Adrenal gland (tissue), 12 donors: ENCODE data around the gene CCDC158. TPM values are rescaled to one million over a fixed set of nuclear protein-coding genes. Genes with fewer than 3 reads are reported as not detected.
"Not testable (repeated sequence)": the region's sequence is repeated elsewhere in the genome, so short reads cannot be mapped to it uniquely, and the experiment has no call there.

Source experiments
- DNase-seq, 7 donors: peaks; one replicate each; pipeline ENCODE4 v3.0.0-alpha.2; 2019 to 2020
- H3K27ac ChIP-seq, 5 donors: fragments of 200-600 bp; sonication (generic) in 4 of 5; 1 replicate in 3 of 5; 2 replicates in 2 of 5; pipeline versions ENCODE4 v1.5.1 to v1.8.0; 2016 to 2020; ENCODE audit warnings: mild to moderate bottlenecking in 1 of 5
- H3K27me3 ChIP-seq: fragments of 200-600 bp; 2 replicates; pipeline ENCODE4 v1.8.0; 2021
- H3K36me3 ChIP-seq, 2 donors: fragments of 200-600 bp; replicated peaks in 1 of 2; 1 replicate in 1 of 2; 2 replicates in 1 of 2; pipeline versions ENCODE4 v1.5.1 to v1.8.0; 2018 to 2022
- H3K4me1 ChIP-seq, 2 donors: fragments of 200-600 bp; replicated peaks in 1 of 2; 1 replicate in 1 of 2; 2 replicates in 1 of 2; pipeline versions ENCODE4 v1.5.1 to v1.8.0; 2018 to 2021
- H3K4me3 ChIP-seq, 4 donors: fragments of 200-600 bp; sonication (generic) in 3 of 4; one replicate each; pipeline ENCODE4 v1.5.1; 2016 to 2018
- H3K9me3 ChIP-seq, 3 donors: fragments of 200-600 bp; sonication (generic) in 1 of 3; replicated peaks in 1 of 3; 1 replicate in 2 of 3; 2 replicates in 1 of 3; pipeline versions ENCODE4 v1.5.1 to v1.8.0; 2016 to 2021
- POLR2A ChIP-seq, 2 donors: fragments of 450-650 bp; IDR thresholded peaks; one replicate each; pipeline ENCODE4 v1.6.1; 2017; ENCODE audit warnings: antibody characterized with exemption in 2 of 2, mild to moderate bottlenecking in 2 of 2, moderate library complexity in 1 of 2
- WGBS, 4 donors: extraction: QIAGEN DNeasy Blood & Tissue Kit in 2 of 4; methylation state at CpG; one replicate each; pipeline versions ENCODE4 v1.1.5 to v1.1.7; 2013 to 2017; 5-methylcytosine and 5-hydroxymethylcytosine counted together
- intact Hi-C, 2 donors: fragments of 100-400 bp; cut with DNase I; formaldehyde crosslinking; loops; one replicate each; pipeline versions ENCODE4 v1.14.1 to v1.15.0; 2022 to 2023
- polyA plus RNA-seq, 3 donors: library from polyadenylated mRNA; stranded (reverse); fragments of 200-250 nt in 2 of 3; fragments of 350-450 nt in 1 of 3; fragmentation: Illumina TruSeq in 1 of 3; extraction: RNeasy Lipid Tissue Mini Kit (QIAGEN cat#74804) in 1 of 3; gene quantifications; one replicate each; pipeline ENCODE4 v1.2.3, GENCODE V29; 2013 to 2014
- total RNA-seq, 9 donors: library from RNA; depleted of rRNA in 4 of 9; stranded (reverse); fragments of >200 nt in 4 of 9; fragments of 120-200 nt in 1 of 9; fragmentation: NEBNext Ultra II Directional in 1 of 9; extraction: Animal tissue kit (Norgen Biotek cat#: 25700) in 1 of 9; gene quantifications; one replicate each; pipeline versions ENCODE4 v1.1.0 to v1.2.4, GENCODE V29; 2013 to 2023
- TF ChIP-seq, protein P1 (sequence below), 6 experiments: fragments of 450-650 bp in 4 of 6; fragments of 200-600 bp in 2 of 6; sonication (generic) in 1 of 6; IDR thresholded peaks; 1 replicate in 5 of 6; 2 replicates in 1 of 6; pipeline versions ENCODE4 v1.5.1 to v1.8.0; 2016 to 2021; ENCODE audit warnings: antibody characterized with exemption in 6 of 6, mild to moderate bottlenecking in 2 of 6, moderate library complexity in 1 of 6
- donor health status: healthy with polysubstance abuse.
- donor health status: Bipolar disorder and iron deficiency.
- donor health status: DM: yes; HTN: yes; CAD: no.
- donor health status: DM: no; HTN: no; CAD: no.
- donor health status: DM: no; HTN: no; CAD: no.
- donor health status: DM: yes; HTN: yes; CAD: no.

Gene CCDC158
- total and polyA plus RNA-seq, 12 donors, result 0.07 to 0.35 (median 0.13) TPM; not detected in 3

GRCh38 chr4:76459291-76459723 is 38.4 kb upstream of the CCDC158 start:
- 72 to 81% (median 77%) methylated on average over 11 of the region's 11 CpGs for WGBS, 4 donors
- intact Hi-C loops, result no loop called here
- no peaks in the 10 kb centered on the region for H3K27me3 ChIP-seq
- no peaks in the 10 kb centered on the region for H3K4me1 ChIP-seq
- no peaks in the 10 kb centered on the region for H3K36me3 ChIP-seq
- no peaks in the 10 kb centered on the region for H3K9me3 ChIP-seq
- no peak overlapping the region for H3K27ac ChIP-seq
- H3K4me3 ChIP-seq, result no peak overlapping the region
- TF ChIP-seq POLR2A (IDR thresholded peaks at IDR 0.05), result no peak
- no peak for DNase-seq

- no peaks in the 10 kb centered on the region for H3K9me3 ChIP-seq
- H3K27me3 ChIP-seq, result no peaks in the 10 kb centered on the region
- DNase-seq, result no peak
- H3K27ac ChIP-seq, result no peak overlapping the region
- no peak for TF ChIP-seq POLR2A (IDR thresholded peaks at IDR 0.05)
- TF ChIP-seq, protein P1, sequence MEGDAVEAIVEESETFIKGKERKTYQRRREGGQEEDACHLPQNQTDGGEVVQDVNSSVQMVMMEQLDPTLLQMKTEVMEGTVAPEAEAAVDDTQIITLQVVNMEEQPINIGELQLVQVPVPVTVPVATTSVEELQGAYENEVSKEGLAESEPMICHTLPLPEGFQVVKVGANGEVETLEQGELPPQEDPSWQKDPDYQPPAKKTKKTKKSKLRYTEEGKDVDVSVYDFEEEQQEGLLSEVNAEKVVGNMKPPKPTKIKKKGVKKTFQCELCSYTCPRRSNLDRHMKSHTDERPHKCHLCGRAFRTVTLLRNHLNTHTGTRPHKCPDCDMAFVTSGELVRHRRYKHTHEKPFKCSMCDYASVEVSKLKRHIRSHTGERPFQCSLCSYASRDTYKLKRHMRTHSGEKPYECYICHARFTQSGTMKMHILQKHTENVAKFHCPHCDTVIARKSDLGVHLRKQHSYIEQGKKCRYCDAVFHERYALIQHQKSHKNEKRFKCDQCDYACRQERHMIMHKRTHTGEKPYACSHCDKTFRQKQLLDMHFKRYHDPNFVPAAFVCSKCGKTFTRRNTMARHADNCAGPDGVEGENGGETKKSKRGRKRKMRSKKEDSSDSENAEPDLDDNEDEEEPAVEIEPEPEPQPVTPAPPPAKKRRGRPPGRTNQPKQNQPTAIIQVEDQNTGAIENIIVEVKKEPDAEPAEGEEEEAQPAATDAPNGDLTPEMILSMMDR (IDR thresholded peaks at IDR 0.05), result no peak
- intact Hi-C loops, result no loop called here
- 62 to 76% (median 68%) methylated on average over 3 of the region's 3 CpGs for WGBS, 4 donors
- no peaks in the 10 kb centered on the region for H3K36me3 ChIP-seq
- H3K4me1 ChIP-seq, result no peaks in the 10 kb centered on the region
- no peak overlapping the region for H3K4me3 ChIP-seq
These were observed 37.9 kb upstream of the CCDC158 start for GRCh38 chr4:76458825-76459224.

DNA sequence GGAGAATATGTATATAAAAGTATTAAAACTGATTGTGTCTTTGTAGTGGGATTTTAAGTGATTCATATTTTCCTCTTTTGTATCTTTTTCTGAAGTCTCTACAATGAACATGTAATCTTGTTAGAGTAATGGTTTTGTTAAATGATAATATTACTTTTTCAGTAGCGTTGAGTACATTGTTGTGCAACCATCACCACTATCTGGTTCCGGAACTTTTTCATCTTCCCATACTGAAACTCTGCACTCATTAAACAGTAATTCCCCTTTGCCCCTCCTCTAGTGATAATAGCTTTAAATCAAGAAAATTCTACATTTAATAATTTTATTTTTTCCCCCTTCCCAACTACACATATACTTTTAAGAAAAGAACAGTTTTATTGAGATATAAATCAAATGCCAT is 37.4 kb upstream of the CCDC158 start:
- Histone ChIP-seq H3K9me3 (no peaks in the 10 kb centered on the region), H3K27me3 (no peaks in the 10 kb centered on the region), H3K4me3 (no peak overlapping the region), H3K4me1 (no peaks in the 10 kb centered on the region), H3K27ac (no peak overlapping the region), H3K36me3 (no peaks in the 10 kb centered on the region)
- intact Hi-C loops, result no loop called here
- DNase-seq, result no peak
- TF ChIP-seq, protein P1 (IDR thresholded peaks at IDR 0.05), result no peak
- no peak for TF ChIP-seq POLR2A (IDR thresholded peaks at IDR 0.05)
- 74 to 92% (median 85%) methylated on average over 2 of the region's 2 CpGs for WGBS, 4 donors

GRCh38 chr4:76457885-76458284 is 36.9 kb upstream of the CCDC158 start:
- Histone ChIP-seq H3K4me3 (no peak overlapping the region), H3K36me3 (no peaks in the 10 kb centered on the region), H3K27me3 (no peaks in the 10 kb centered on the region), H3K9me3 (no peaks in the 10 kb centered on the region), H3K27ac (no peak overlapping the region), H3K4me1 (no peaks in the 10 kb centered on the region)
- DNase-seq, result no peak
- intact Hi-C loops, result no loop called here
- TF ChIP-seq POLR2A (IDR thresholded peaks at IDR 0.05), result no peak
- TF ChIP-seq, protein P1 (IDR thresholded peaks at IDR 0.05), result no peak
- 76 to 90% (median 83%) methylated on average over 7 of the region's 7 CpGs for WGBS, 4 donors

GRCh38 chr4:76454073-76454472 is 33.1 kb upstream of the CCDC158 start:
- H3K27me3 ChIP-seq, DNase-seq, H3K9me3 ChIP-seq, intact Hi-C loops, H3K36me3 ChIP-seq, H3K4me1 ChIP-seq, H3K4me3 ChIP-seq, H3K27ac ChIP-seq: not testable (repeated sequence)
- 84 to 92% (median 91%) methylated on average over 6 of the region's 6 CpGs for WGBS, 4 donors
